HCT116 (cell line): ENCODE results near the gene FDCSP. TPM values are rescaled to one million over a fixed set of nuclear protein-coding genes. Genes with fewer than 3 reads are reported as not detected.

Experiments
- ATAC-seq: fragments of 200-7000 bp; cut with Tn5 transposase; 2 replicates; pipeline ENCODE4 v1.9.1; 2020; ENCODE audit warnings: mild to moderate bottlenecking, moderate library complexity
- BruUV-seq: library from RNA; stranded (reverse); fragments of 400-500 nt; replicated peaks from 2 replicates; lab custom pipeline; 2021; lab: Mats Ljungman, UMichigan
- CTCF ChIA-PET: fragments of 300-600 bp; sonication (Branson Sonifier 250); formaldehyde crosslinking; loops from one replicate; lab custom pipeline; 2021; ENCODE audit warnings: antibody characterized with exemption; lab: Charles Lee
- POLR2A ChIA-PET: fragments of 300-600, 350-600 bp; sonication (Branson Sonifier 250); formaldehyde crosslinking; loops from one replicate; lab custom pipeline; 2021; ENCODE audit warnings: antibody characterized with exemption; lab: Charles Lee
- RAD21 ChIA-PET, 2 experiments: fragments of 300-600 bp; sonication (Branson Sonifier 250); formaldehyde crosslinking; loops; one replicate each; lab custom pipeline; 2023; ENCODE audit warnings: low total read pairs in 2 of 2; ENCODE audit not compliant: uncharacterized antibody in 2 of 2, unreplicated experiment in 2 of 2, low non-redundant PET in 1 of 2; lab: Charles Lee
- DNase-seq: peaks from one replicate; pipeline ENCODE4 v3.0.0-alpha.2; 2010; ENCODE audit warnings: low read depth, low spot score
- H2AFZ ChIP-seq: fragments of 200-600 bp; shearing (Covaris generic), sonication (generic); 2 replicates; pipeline ENCODE4 v1.6.1; 2017; ENCODE audit warnings: low read depth, mixed run types, mixed read lengths, antibody characterized with exemption, low read length; ENCODE audit not compliant: poor library complexity, severe bottlenecking
- H3K27ac ChIP-seq: 2 replicates; pipeline ENCODE4 v1.5.1; 2012; ENCODE audit warnings: low read depth, low read length
- H3K27me3 ChIP-seq: fragments of 200-600 bp; sonication (generic); 2 replicates; pipeline ENCODE4 v1.6.1; 2016; ENCODE audit warnings: mixed run types, low read length, mixed read lengths; ENCODE audit not compliant: insufficient read depth
- H3K36me3 ChIP-seq, 2 experiments: fragments of 200-500 bp in 1 of 2; fragments of 200-600 bp in 1 of 2; sonication (Bioruptor generic) in 1 of 2; sonication (generic) in 1 of 2; 2 replicates each; pipeline versions ENCODE4 v1.5.1 to v1.6.1; 2014 to 2016; ENCODE audit warnings: low read length in 2 of 2, inconsistent platforms in 1 of 2, mixed read lengths in 1 of 2, mixed run types in 1 of 2; ENCODE audit not compliant: insufficient read depth in 2 of 2, control insufficient read depth in 1 of 2
- H3K4me1 ChIP-seq, 2 experiments: fragments of 200-600 bp in 1 of 2; sonication (generic) in 1 of 2; 2 replicates each; pipeline versions ENCODE4 v1.5.1 to v1.6.1; 2012 to 2017; ENCODE audit warnings: low read length in 2 of 2, inconsistent platforms in 1 of 2, mild to moderate bottlenecking in 1 of 2, mixed read lengths in 1 of 2, mixed run types in 1 of 2, moderate library complexity in 1 of 2; ENCODE audit not compliant: insufficient read depth in 2 of 2, control insufficient read depth in 1 of 2
- H3K4me2 ChIP-seq: fragments of 200-600 bp; sonication (generic); 2 replicates; pipeline ENCODE4 v1.6.1; 2017; ENCODE audit warnings: mixed run types, low read length, mixed read lengths
- H3K4me3 ChIP-seq, 2 experiments: fragments of 200-600 bp in 1 of 2; sonication (generic) in 1 of 2; replicated peaks in 1 of 2; 2 replicates each; pipeline ENCODE4 v1.5.1; 2011 to 2016; ENCODE audit warnings: low read length in 2 of 2, control low read depth in 1 of 2, low read depth in 1 of 2, mild to moderate bottlenecking in 1 of 2, mixed read lengths in 1 of 2, mixed run types in 1 of 2
- H3K79me2 ChIP-seq: fragments of 200-600 bp; sonication (generic); 2 replicates; pipeline ENCODE4 v1.6.1; 2017; ENCODE audit warnings: mild to moderate bottlenecking, mixed run types, low read length, moderate library complexity, mixed read lengths; ENCODE audit not compliant: insufficient read depth
- H3K9ac ChIP-seq: fragments of 200-600 bp; sonication (generic); 2 replicates; pipeline ENCODE4 v1.6.1; 2016; ENCODE audit warnings: low read length, mixed read lengths
- H3K9me2 ChIP-seq: fragments of 200-600 bp; sonication (generic), shearing (Covaris generic); 2 replicates; pipeline ENCODE4 v1.6.1; 2017; ENCODE audit warnings: mixed run types, mild to moderate bottlenecking, moderate library complexity; ENCODE audit not compliant: insufficient read depth
- H3K9me3 ChIP-seq, 2 experiments: fragments of 200-500 bp in 1 of 2; fragments of 200-600 bp in 1 of 2; sonication (Bioruptor generic) in 1 of 2; sonication (generic) in 1 of 2; 2 replicates each; pipeline ENCODE4 v1.6.1; 2014 to 2017; ENCODE audit warnings: low read length in 2 of 2, mixed read lengths in 2 of 2, inconsistent platforms in 1 of 2, low read depth in 1 of 2, mild to moderate bottlenecking in 1 of 2, mixed run types in 1 of 2, moderate library complexity in 1 of 2; ENCODE audit not compliant: control insufficient read depth in 1 of 2, insufficient read depth in 1 of 2
- H4K20me1 ChIP-seq: fragments of 200-600 bp; sonication (generic), shearing (Covaris generic); 2 replicates; pipeline ENCODE4 v1.6.1; 2017; ENCODE audit warnings: mixed run types, mild to moderate bottlenecking, moderate library complexity; ENCODE audit not compliant: insufficient read depth
- ATF3 ChIP-seq: IDR thresholded peaks from 2 replicates; pipeline ENCODE4 v1.6.1; 2012
- CBX3 ChIP-seq: IDR thresholded peaks from 2 replicates; pipeline ENCODE4 v1.6.1; 2012; ENCODE audit warnings: low read depth
- CTCF ChIP-seq, 3 experiments: fragments of 200-600 bp in 1 of 3; sonication (generic) in 1 of 3; IDR thresholded peaks in 2 of 3; conservative IDR thresholded peaks in 1 of 3; 2 replicates each; pipeline ENCODE4 v1.5.1; 2012 to 2017; ENCODE audit warnings: low read depth in 2 of 3, low read length in 2 of 3, antibody characterized with exemption in 1 of 3, borderline replicate concordance in 1 of 3, control low read depth in 1 of 3, mild to moderate bottlenecking in 1 of 3, mixed read lengths in 1 of 3, mixed run types in 1 of 3, moderate library complexity in 1 of 3; ENCODE audit not compliant: insufficient read depth in 1 of 3
- ELF1 ChIP-seq: IDR thresholded peaks from 2 replicates; pipeline ENCODE4 v1.6.1; 2012; ENCODE audit warnings: low read depth, borderline replicate concordance
- EZH2 ChIP-seq: fragments of 200-600 bp; sonication (generic); IDR thresholded peaks from 2 replicates; pipeline ENCODE4 v1.6.1; 2017; ENCODE audit warnings: antibody characterized with exemption, mixed run types
- FOSL1 ChIP-seq: IDR thresholded peaks from 2 replicates; pipeline ENCODE4 v1.6.1; 2012; ENCODE audit warnings: low read depth
- JUND ChIP-seq: IDR thresholded peaks from 2 replicates; pipeline ENCODE4 v1.6.1; 2012
- MAX ChIP-seq: IDR thresholded peaks from 2 replicates; pipeline ENCODE4 v1.6.1; 2012
- POLR2A ChIP-seq: IDR thresholded peaks from 2 replicates; pipeline ENCODE4 v1.7.0; 2011; ENCODE audit warnings: borderline replicate concordance; ENCODE audit not compliant: insufficient read depth, insufficient read length; ENCODE audit errors: extremely low read depth
- POLR2AphosphoS5 ChIP-seq: IDR thresholded peaks from 2 replicates; pipeline ENCODE4 v1.6.1; 2011; ENCODE audit warnings: mild to moderate bottlenecking, low read depth, low read length, moderate library complexity
- REST ChIP-seq: IDR thresholded peaks from 2 replicates; pipeline ENCODE4 v1.6.1; 2012; ENCODE audit warnings: low read depth
- SIN3A ChIP-seq: IDR thresholded peaks from 2 replicates; pipeline ENCODE4 v1.6.1; 2012; ENCODE audit warnings: low read depth
- TCF7L2 ChIP-seq: IDR thresholded peaks from 2 replicates; pipeline ENCODE4 v1.7.0; 2011; ENCODE audit warnings: borderline replicate concordance, inconsistent platforms; ENCODE audit not compliant: insufficient read depth, insufficient read length; ENCODE audit errors: extremely low read depth
- ZFX ChIP-seq: fragments of 450-650 bp; IDR thresholded peaks from 2 replicates; pipeline ENCODE4 v1.6.1; 2017
- ZNF274 ChIP-seq: fragments of 200-500 bp; sonication (Bioruptor generic); IDR thresholded peaks from 2 replicates; pipeline ENCODE4 v1.6.1; 2014; ENCODE audit warnings: mild to moderate bottlenecking, low read depth, low read length, inconsistent platforms
- intact Hi-C: fragments of 100-400 bp; cut with micrococcal nuclease; formaldehyde crosslinking; loops from 2 replicates; pipeline ENCODE4 v1.10.0; 2022
- total RNA-seq: library from RNA; stranded (reverse); gene quantifications from one replicate; pipeline ENCODE4 v1.2.1, GENCODE V29; 2021; ENCODE audit not compliant: unreplicated experiment

Gene FDCSP
- total RNA-seq, 1 experiment from 2014 or later: not detected

- no peak overlapping the region for H3K4me3 ChIP-seq
- ChIA-PET POLR2A (no interaction called here), CTCF (no interaction called here), RAD21 (no interaction called here)
- no peaks in the 10 kb centered on the region for H3K9me2 ChIP-seq
- H2AFZ ChIP-seq: no peak overlapping the region
- H3K36me3 ChIP-seq: no peaks in the 10 kb centered on the region
- no peak for TF ChIP-seq MAX
- no peak for TF ChIP-seq POLR2A
- no peak for TF ChIP-seq ZFX
- no peak for TF ChIP-seq ELF1
- no peak for ATAC-seq
- BruUV-seq: no TSS peak
- no peaks in the 10 kb centered on the region for H3K9me3 ChIP-seq
- H3K9ac ChIP-seq: no peak overlapping the region
- no peaks in the 10 kb centered on the region for H3K27me3 ChIP-seq
- no peaks in the 10 kb centered on the region for H3K79me2 ChIP-seq
- DNase-seq: no peak
- H3K4me2 ChIP-seq: no peak overlapping the region
- H4K20me1 ChIP-seq: no peaks in the 10 kb centered on the region
- H3K4me1 ChIP-seq: no peaks in the 10 kb centered on the region
- H3K27ac ChIP-seq: no peak overlapping the region
- intact Hi-C loops: no loop called here
Observed at GRCh38 chr4:70197842-70198241, 28.1 kb upstream of the FDCSP start.

- Histone ChIP-seq H2AFZ (no peak overlapping the region), H3K4me2 (no peak overlapping the region), H3K9ac (no peak overlapping the region), H3K4me3 (no peak overlapping the region), H3K4me1 (no peaks in the 10 kb centered on the region), H4K20me1 (no peaks in the 10 kb centered on the region), H3K27me3 (no peaks in the 10 kb centered on the region), H3K36me3 (no peaks in the 10 kb centered on the region), H3K27ac (no peak overlapping the region), H3K9me3 (no peaks in the 10 kb centered on the region), H3K9me2 (no peaks in the 10 kb centered on the region), H3K79me2 (no peaks in the 10 kb centered on the region)
- ATAC-seq: no peak
- no peak for DNase-seq
- intact Hi-C loops: no loop called here
- ChIA-PET CTCF (no interaction called here), RAD21 (no interaction called here), POLR2A (no interaction called here)
- BruUV-seq: no TSS peak
- TF ChIP-seq ATF3 (no peak), POLR2AphosphoS5 (no peak), FOSL1 (no peak), MAX (no peak), SIN3A (no peak), POLR2A (no peak), CBX3 (no peak), REST (no peak), TCF7L2 (no peak), CTCF (IDR thresholded peaks at IDR 0.05 in 2 of 3, conservative IDR thresholded peaks at IDR 0.05 in 1 of 3; ENCODE audit: borderline replicate concordance in 1 of 3, insufficient read depth in 1 of 3, low read depth in 2 of 3, low read length in 2 of 3) (no peak), EZH2 (no peak), JUND (no peak), ZNF274 (no peak)
Observed at GRCh38 chr4:70203601-70204000, 22.3 kb upstream of the FDCSP start.
